A549 treated with CpdA at 1 μM for 4 hours (cell line): ENCODE data around the gene KIF5C. TPM values are rescaled to one million over a fixed set of nuclear protein-coding genes. Genes with fewer than 3 reads are reported as not detected.

ENCODE experiments used
- total RNA-seq: library from RNA; stranded (reverse); fragments of 200-300 nt; extraction: Qiagen RNA extraction; gene quantifications from 5 replicates; pipeline ENCODE4 v1.2.3, GENCODE V29; 2022; ENCODE audit warnings: low read depth

KIF5C gene
- total RNA-seq, result 0.27 to 0.50 TPM (median 0.33 TPM) in 5 replicates

GRCh38 chr2:148874868-148875341 lies at the start of gene KIF5C:
TSS of gene KIF5C (plus strand) at chr2:148875227. CDS start at chr2:148875618, 391 bp downstream.

GRCh38 chr2:149038442-149039212 lies 163.6 kb downstream of the KIF5C start, which contains the start of gene LYPD6B:
TSS of gene LYPD6B (plus strand) at chr2:149038699. CDS start at chr2:149130949, 92,250 bp downstream.

Other genes with a start within 250 kb of the KIF5C start
- 9.7 to 11.5 TPM (median 10.5 TPM) in 5 replicates for gene EPC2, start 230.5 kb upstream of the KIF5C start, total RNA-seq
- not detected in 5 replicates for gene LYPD6B, start 163.5 kb downstream of the KIF5C start, total RNA-seq